Breast epithelium (tissue), 4 donors: Measurements from ENCODE around the gene VKORC1. TPM values are rescaled to one million over a fixed set of nuclear protein-coding genes. Genes with fewer than 3 reads are reported as not detected.

ENCODE experiments used
- DNase-seq, 2 donors: peaks; one replicate each; pipeline ENCODE4 v3.0.0-alpha.2; 2019; ENCODE audit warnings: low spot score in 2 of 2
- H3K27ac ChIP-seq, 2 donors: fragments of 200-600 bp; sonication (generic) in 1 of 2; one replicate each; pipeline ENCODE4 v1.5.1; 2016 to 2019; ENCODE audit warnings: mild to moderate bottlenecking in 1 of 2
- H3K27me3 ChIP-seq, 2 donors: fragments of 200-600 bp; sonication (generic) in 1 of 2; one replicate each; pipeline versions ENCODE4 v1.5.1 to v1.6.0; 2017 to 2019; ENCODE audit warnings: control low read depth in 1 of 2, mild to moderate bottlenecking in 1 of 2
- H3K36me3 ChIP-seq: fragments of 200-600 bp; one replicate; pipeline ENCODE4 v1.5.1; 2019
- H3K4me1 ChIP-seq, 2 donors: fragments of 200-600 bp; sonication (generic); one replicate each; pipeline ENCODE4 v1.5.1; 2016 to 2019; ENCODE audit warnings: control low read depth in 1 of 2
- H3K4me3 ChIP-seq, 3 donors: fragments of 200-600 bp; sonication (generic); 1 replicate in 2 of 3; 2 replicates in 1 of 3; pipeline ENCODE4 v1.5.1; 2016 to 2019; ENCODE audit warnings: mild to moderate bottlenecking in 3 of 3, moderate library complexity in 2 of 3
- H3K9me3 ChIP-seq, 2 donors: fragments of 200-600 bp; sonication (generic) in 1 of 2; one replicate each; pipeline ENCODE4 v1.5.1; 2016 to 2019; ENCODE audit warnings: control low read depth in 1 of 2
- CTCF ChIP-seq, 3 donors: fragments of 450-650 bp; IDR thresholded peaks; one replicate each; pipeline ENCODE4 v1.5.1; 2016 to 2017; ENCODE audit warnings: antibody characterized with exemption in 3 of 3, mild to moderate bottlenecking in 3 of 3, moderate library complexity in 3 of 3
- POLR2A ChIP-seq: fragments of 450-650 bp; IDR thresholded peaks from one replicate; pipeline ENCODE4 v1.6.1; 2016; ENCODE audit warnings: antibody characterized with exemption, mild to moderate bottlenecking, moderate library complexity
- POLR2AphosphoS5 ChIP-seq, 3 donors: sonication (generic); formaldehyde crosslinking; IDR thresholded peaks; one replicate each; pipeline ENCODE4 v1.6.1; 2017; ENCODE audit warnings: antibody characterized with exemption in 3 of 3
- intact Hi-C: fragments of 100-400 bp; cut with DNase I; formaldehyde crosslinking; loops from one replicate; pipeline ENCODE4 v1.15.1; 2023; ENCODE audit warnings: low total_unique reads
- total RNA-seq, 3 donors: library from RNA; depleted of rRNA; stranded (reverse); fragments of >200 nt; gene quantifications; one replicate each; pipeline ENCODE4 v1.1.0, GENCODE V29; 2016

VKORC1 gene
- total RNA-seq, 3 donors from 2014 or later = 82.6 to 143 (median 86.3) TPM

- H3K9me3 ChIP-seq = no peaks in the 10 kb centered on the region
- H3K4me3 ChIP-seq = peak overlapping the region; percentile 93 to 98 (median 97)
- DNase-seq = peak; percentile 81 to 90
- TF ChIP-seq CTCF (IDR thresholded peaks at IDR 0.05) (no peak), POLR2AphosphoS5 (IDR thresholded peaks at IDR 0.05) (peak; percentile 4 to 53 (median 8)), POLR2A (no peak)
- intact Hi-C loops = no loop called here
- H3K36me3 ChIP-seq = no peaks in the 10 kb centered on the region
- H3K4me1 ChIP-seq = no peaks in the 10 kb centered on the region
- H3K27ac ChIP-seq = peak overlapping the region; percentile 94 to 96
- H3K27me3 ChIP-seq = no peaks in the 10 kb centered on the region
These were observed 21.2 kb downstream of the VKORC1 start for GRCh38 chr16:31073142-31073969.

DNA sequence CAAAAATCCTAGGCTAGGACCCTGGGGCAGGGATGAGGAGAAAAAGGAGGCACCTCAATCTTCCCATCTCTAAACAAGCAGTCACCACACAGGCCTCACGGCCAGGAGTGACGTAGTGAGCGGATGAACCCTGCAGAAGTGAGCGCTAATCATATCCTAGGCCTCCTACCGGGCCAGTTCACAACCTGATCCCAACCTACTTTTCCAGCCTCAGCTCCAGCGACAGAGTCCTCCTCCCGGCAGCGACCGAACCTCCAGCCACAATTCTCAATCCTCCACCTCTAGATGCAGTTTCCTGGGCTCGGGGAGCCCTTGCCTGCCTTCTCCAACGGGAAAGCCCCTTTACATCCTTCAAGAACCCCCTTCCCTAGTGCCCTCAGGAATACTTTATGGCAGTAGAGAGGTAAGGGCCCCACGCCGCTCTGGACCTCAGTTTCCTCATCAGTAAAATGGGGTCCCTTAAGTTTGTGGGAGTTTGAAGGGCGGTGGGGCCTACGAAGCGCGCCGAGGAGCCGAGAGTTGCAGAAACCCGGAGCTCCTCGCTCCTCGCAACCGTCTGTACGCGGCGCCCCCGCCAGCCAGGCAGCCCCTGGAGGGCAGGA, 22.0 kb downstream of the VKORC1 start:
- no peaks in the 10 kb centered on the region for H3K27me3 ChIP-seq
- no peak for DNase-seq
- no peaks in the 10 kb centered on the region for H3K9me3 ChIP-seq
- no peaks in the 10 kb centered on the region for H3K36me3 ChIP-seq
- peak overlapping the region; percentile 93 to 98 (median 97) for H3K4me3 ChIP-seq
- no peak for TF ChIP-seq POLR2A
- peak in 1 of 3 donors; percentile 17 for TF ChIP-seq POLR2AphosphoS5 (IDR thresholded peaks at IDR 0.05)
- intact Hi-C loops = no loop called here
- peak overlapping the region; percentile 94 to 96 for H3K27ac ChIP-seq
- H3K4me1 ChIP-seq = no peaks in the 10 kb centered on the region

DNA sequence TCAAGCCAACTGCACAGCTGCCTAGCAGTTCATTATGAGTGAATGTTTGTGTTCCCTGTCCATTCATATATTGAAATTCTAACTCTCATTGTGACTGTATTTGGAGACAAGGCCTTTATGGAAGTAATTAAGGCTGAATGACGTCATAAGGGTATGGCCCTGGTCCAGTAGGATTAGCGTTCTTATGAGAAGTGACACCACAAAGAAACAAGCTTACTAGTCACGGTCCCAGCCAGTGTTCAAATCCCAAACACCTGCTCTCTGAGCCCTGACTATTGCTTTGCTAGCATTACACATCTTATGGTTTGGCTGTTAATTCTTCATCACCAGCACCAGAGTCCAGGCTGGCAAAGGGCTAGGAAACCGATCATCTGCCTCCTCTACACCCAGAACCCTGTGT, 22.7 kb downstream of the VKORC1 start:
- Histone ChIP-seq H3K27ac (peak overlapping the region; percentile 94 to 96), H3K4me3 (peak overlapping the region in 2 of 3 donors; percentile 97 to 98), H3K36me3 (no peaks in the 10 kb centered on the region), H3K4me1 (no peaks in the 10 kb centered on the region), H3K9me3 (no peaks in the 10 kb centered on the region), H3K27me3 (no peaks in the 10 kb centered on the region)
- intact Hi-C loops = no loop called here
- no peak for TF ChIP-seq POLR2AphosphoS5 (IDR thresholded peaks at IDR 0.05)
- no peak for TF ChIP-seq POLR2A
- TF ChIP-seq CTCF (IDR thresholded peaks at IDR 0.05) = no peak
- DNase-seq = no peak

DNA sequence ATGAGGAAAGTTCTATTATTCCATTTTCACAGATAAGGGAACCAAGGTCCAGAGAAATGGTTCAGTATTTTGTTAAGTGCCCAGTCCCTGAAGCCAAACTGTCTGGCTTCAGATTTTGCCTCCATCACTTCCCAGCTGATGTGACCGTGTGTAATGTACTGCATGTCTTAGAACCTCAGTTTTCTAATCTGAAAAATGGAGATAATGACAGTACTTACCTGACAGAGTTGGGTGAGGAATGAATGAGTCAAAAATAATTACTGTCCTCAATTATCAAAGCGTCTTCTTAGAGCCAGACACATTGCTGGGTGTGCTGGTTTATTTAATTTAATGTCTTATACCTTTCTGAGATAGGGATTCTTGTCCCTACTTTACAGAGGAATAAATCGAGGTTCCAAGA, 27.3 kb downstream of the VKORC1 start:
- no peaks in the 10 kb centered on the region for H3K4me1 ChIP-seq
- no peaks in the 10 kb centered on the region for H3K36me3 ChIP-seq
- intact Hi-C loops = no loop called here
- H3K27me3 ChIP-seq = no peaks in the 10 kb centered on the region
- no peak for TF ChIP-seq CTCF (IDR thresholded peaks at IDR 0.05)
- TF ChIP-seq POLR2A = no peak
- no peak for TF ChIP-seq POLR2AphosphoS5 (IDR thresholded peaks at IDR 0.05)
- H3K9me3 ChIP-seq = no peaks in the 10 kb centered on the region
- DNase-seq = no peak
- H3K4me3 ChIP-seq = no peak overlapping the region
- no peak overlapping the region for H3K27ac ChIP-seq

- peak overlapping the region in 1 of 3 donors; percentile 14 for H3K4me3 ChIP-seq
- peak overlapping the region in 1 of 2 donors; percentile 71 for H3K27ac ChIP-seq
- no peaks in the 10 kb centered on the region for H3K36me3 ChIP-seq
- no peaks in the 10 kb centered on the region for H3K9me3 ChIP-seq
- TF ChIP-seq POLR2A = no peak
- no peak for TF ChIP-seq CTCF (IDR thresholded peaks at IDR 0.05)
- TF ChIP-seq POLR2AphosphoS5 (IDR thresholded peaks at IDR 0.05) = no peak
- no peaks in the 10 kb centered on the region for H3K27me3 ChIP-seq
- H3K4me1 ChIP-seq = no peaks in the 10 kb centered on the region
- DNase-seq = no peak
- intact Hi-C loops = no loop called here
These were observed 29.6 kb downstream of the VKORC1 start for GRCh38 chr16:31064882-31065461.
